AG04450 (cell line): ENCODE measurements around the gene PMP22. TPM values are rescaled to one million over a fixed set of nuclear protein-coding genes. Genes with fewer than 3 reads are reported as not detected.

Experiments
- CTCF ChIA-PET: fragments of 300-600, 350-600 bp; formaldehyde crosslinking; extraction: SDS; loops from one replicate; lab custom pipeline; 2022; ENCODE audit warnings: antibody characterized with exemption, inconsistent platforms; lab: Charles Lee
- POLR2A ChIA-PET: fragments of 350-600 bp; formaldehyde crosslinking; extraction: SDS; loops from one replicate; lab custom pipeline; 2021; ENCODE audit warnings: antibody characterized with exemption, inconsistent platforms; lab: Yijun Ruan, JAX
- DNase-seq: peaks from one replicate; pipeline ENCODE4 v3.0.0-alpha.2; 2011; ENCODE audit warnings: low read depth, low spot score
- H3K27ac ChIP-seq: one replicate; pipeline ENCODE4 v1.5.1; 2012; ENCODE audit warnings: low read depth, low read length, control low read depth
- H3K27me3 ChIP-seq: one replicate; pipeline ENCODE4 v1.6.0; 2012; ENCODE audit warnings: low read length; ENCODE audit not compliant: control insufficient read depth, insufficient read depth
- H3K4me3 ChIP-seq: 2 replicates; pipeline ENCODE4 v1.5.1; 2011; ENCODE audit warnings: mild to moderate bottlenecking, low read depth, low read length, control low read depth
- H3K9me3 ChIP-seq: 2 replicates; pipeline ENCODE4 v1.5.1; 2012; ENCODE audit warnings: low read length; ENCODE audit not compliant: control insufficient read depth, insufficient read depth
- polyA plus RNA-seq: library from polyadenylated mRNA; depleted of rRNA; stranded (reverse); fragments of >200 nt; gene quantifications from 2 replicates; pipeline ENCODE4 v1.2.3, GENCODE V29; 2011
- TF ChIP-seq, protein P1 (sequence below): IDR thresholded peaks from 2 replicates; pipeline ENCODE4 v1.5.1; 2011; ENCODE audit warnings: low read depth, low read length, control low read depth, inconsistent platforms

Gene PMP22
- polyA plus RNA-seq, 1 experiment: 204 TPM

DNA sequence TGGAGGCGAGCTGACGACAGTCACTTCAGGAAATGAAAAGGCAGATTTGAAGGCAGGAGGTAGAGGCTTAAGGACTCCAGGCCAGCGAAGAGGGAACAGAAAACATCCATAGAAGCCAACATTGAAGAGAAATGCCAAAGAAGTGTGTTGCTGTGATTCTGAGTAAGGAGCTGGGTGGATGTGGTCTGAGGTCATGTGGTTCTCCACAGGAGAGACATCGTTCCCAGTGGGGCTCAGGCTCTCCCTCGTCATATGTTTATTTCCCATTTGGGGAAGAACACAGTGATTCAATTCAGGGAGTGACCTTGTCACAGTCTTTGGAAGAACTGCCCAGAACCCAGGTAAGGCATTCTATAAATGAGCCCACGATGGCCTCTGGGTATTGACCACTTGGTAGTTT is 6.6 kb upstream of the PMP22 start:
- Histone ChIP-seq H3K27ac (no peak overlapping the region), H3K4me3 (no peak overlapping the region), H3K9me3 (no peaks in the 10 kb centered on the region; the same call in 1 of the 2 replicates), H3K27me3 (peaks cover 3% of the 10 kb centered on the region)
- ChIA-PET CTCF (interaction anchor here (0.7 to 2.1 kb wide), 3 partner anchors 15 to 232 kb away, joined by 3 to 9 read pairs (median 7); no protein-coding TSS in a partner anchor), POLR2A (interaction anchor here (2.3 to 2.6 kb wide), 2 partner anchors 9 to 161 kb away, joined by 8 to 13 read pairs; no protein-coding TSS in a partner anchor)
- no peak for DNase-seq
- TF ChIP-seq, protein P1, sequence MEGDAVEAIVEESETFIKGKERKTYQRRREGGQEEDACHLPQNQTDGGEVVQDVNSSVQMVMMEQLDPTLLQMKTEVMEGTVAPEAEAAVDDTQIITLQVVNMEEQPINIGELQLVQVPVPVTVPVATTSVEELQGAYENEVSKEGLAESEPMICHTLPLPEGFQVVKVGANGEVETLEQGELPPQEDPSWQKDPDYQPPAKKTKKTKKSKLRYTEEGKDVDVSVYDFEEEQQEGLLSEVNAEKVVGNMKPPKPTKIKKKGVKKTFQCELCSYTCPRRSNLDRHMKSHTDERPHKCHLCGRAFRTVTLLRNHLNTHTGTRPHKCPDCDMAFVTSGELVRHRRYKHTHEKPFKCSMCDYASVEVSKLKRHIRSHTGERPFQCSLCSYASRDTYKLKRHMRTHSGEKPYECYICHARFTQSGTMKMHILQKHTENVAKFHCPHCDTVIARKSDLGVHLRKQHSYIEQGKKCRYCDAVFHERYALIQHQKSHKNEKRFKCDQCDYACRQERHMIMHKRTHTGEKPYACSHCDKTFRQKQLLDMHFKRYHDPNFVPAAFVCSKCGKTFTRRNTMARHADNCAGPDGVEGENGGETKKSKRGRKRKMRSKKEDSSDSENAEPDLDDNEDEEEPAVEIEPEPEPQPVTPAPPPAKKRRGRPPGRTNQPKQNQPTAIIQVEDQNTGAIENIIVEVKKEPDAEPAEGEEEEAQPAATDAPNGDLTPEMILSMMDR: no peak

DNA sequence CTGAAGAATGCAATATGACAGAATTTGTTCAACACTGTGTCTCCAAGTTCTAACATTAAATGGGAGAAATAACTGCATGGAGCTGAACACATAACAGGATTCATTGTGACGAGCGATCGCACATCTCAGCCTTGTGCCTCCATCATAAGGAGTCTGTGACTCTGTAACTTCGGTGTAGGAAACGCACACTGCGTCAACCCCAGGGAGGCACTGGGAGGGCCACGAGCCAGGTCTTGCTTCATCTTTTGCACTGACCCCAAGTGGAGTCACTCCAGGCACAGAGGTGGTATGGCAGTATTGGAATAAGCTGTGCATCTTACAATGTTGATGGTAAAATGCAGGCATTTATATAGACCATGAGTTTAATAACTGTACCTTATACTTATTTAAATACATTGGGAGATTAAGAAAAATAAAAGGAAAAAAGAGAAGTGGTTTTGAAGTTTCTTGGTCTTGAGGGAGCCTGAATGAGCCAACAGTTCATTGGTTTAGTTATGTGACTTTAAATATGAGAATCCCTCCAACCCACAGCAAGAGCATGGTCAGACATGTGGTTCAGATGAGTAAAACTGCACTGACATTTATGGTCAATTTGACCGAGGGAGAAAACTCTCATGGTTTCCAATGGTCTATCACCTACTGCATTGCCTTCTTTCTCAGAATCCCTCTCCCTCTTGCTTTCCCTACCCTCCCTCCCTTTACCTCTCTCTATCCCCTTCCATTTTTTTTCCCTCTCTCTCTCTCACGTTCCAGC is 5.7 kb upstream of the PMP22 start:
- no peak for DNase-seq
- no peaks in the 10 kb centered on the region; the same call in 1 of the 2 replicates for H3K9me3 ChIP-seq
- POLR2A ChIA-PET: no interaction called here
- CTCF ChIA-PET: interaction anchor here (0.7 kb wide), 1 partner anchor 48 kb away, joined by 3 read pairs; no protein-coding TSS in a partner anchor
- peaks cover 5% of the 10 kb centered on the region for H3K27me3 ChIP-seq
- H3K27ac ChIP-seq: no peak overlapping the region
- H3K4me3 ChIP-seq: no peak overlapping the region
- TF ChIP-seq, protein P1: no peak

DNA sequence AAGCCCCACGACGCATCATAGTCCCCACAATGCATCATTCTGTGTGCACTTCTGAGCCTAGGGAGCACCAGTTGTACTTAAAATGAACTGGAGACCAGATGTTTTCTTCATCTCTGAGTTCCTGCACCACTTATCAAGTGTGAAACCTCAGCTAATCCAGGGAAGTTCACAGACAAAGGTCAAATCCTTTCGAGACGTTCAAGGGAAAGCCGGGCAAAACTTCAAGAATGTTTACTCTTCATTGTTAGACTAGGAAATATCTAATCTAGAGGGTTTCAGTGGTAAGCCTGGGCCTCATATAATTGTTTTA is 4.6 kb upstream of the PMP22 start:
- no peak overlapping the region for H3K4me3 ChIP-seq
- ChIA-PET CTCF (no interaction called here), POLR2A (no interaction called here)
- no peak overlapping the region for H3K27ac ChIP-seq
- peaks cover 7% of the 10 kb centered on the region for H3K27me3 ChIP-seq
- DNase-seq: no peak
- TF ChIP-seq, protein P1: no peak
- no peaks in the 10 kb centered on the region; the same call in 1 of the 2 replicates for H3K9me3 ChIP-seq

DNA sequence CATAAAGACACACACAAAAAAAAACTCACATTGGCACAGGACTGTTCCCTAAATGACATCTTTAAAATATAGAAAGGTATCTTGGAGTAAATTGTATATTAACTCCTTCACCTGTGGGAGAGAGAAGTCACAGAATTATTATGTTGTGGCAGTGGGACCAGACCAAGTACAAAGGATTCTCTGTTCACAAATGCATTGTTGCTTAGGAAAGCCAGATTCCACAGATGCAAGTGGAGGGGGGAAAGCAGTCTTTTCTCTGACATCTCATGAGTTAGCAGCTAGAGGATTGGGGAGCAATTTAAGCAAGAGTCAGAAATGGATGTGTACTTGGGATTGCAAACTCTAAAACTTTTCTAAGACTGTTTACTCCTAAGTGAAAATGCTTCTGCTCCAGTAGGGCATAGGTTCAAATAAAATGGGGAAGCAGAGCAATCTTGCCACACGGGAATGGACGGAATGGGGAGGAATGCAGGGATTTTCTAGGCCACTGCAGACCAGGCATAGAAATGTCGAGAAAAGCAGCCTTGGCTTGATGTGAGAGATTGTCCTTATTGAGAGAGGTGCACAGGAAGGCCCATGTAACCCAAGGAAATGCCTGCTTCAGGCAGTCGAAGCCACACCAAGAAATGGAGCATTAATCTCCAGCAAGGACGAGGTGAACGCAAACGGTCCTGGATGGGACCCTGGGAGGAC is 4.1 kb upstream of the PMP22 start:
- Histone ChIP-seq H3K27me3 (peaks cover 7% of the 10 kb centered on the region), H3K27ac (no peak overlapping the region), H3K4me3 (no peak overlapping the region), H3K9me3 (no peaks in the 10 kb centered on the region; the same call in 1 of the 2 replicates)
- ChIA-PET POLR2A (no interaction called here), CTCF (no interaction called here)
- TF ChIP-seq, protein P1: no peak
- DNase-seq: no peak

DNA sequence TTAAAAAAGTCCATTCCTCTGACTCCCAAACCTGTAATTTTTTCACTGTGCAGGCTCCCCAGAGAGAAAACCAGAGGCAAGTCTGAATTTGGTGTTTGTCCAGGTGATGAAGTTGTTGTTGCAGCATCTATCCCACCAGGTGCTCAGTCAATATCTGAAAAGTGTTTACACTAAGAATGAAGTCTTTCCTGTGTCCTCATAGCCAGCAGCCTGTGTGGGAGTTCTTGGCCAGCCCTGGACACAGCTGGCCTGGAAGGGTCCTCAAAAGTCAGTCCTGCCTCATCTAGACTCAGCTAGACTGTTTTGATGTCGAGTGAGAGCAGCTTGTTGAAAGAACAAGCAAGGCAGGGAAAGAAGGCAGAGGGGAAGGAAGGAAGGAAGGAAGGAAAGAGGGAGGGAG is 3.3 kb upstream of the PMP22 start:
- peaks cover 7% of the 10 kb centered on the region for H3K27me3 ChIP-seq
- CTCF ChIA-PET: interaction anchor here (0.6 kb wide), 1 partner anchor 38 kb away, joined by 6 read pairs; no protein-coding TSS in a partner anchor
- POLR2A ChIA-PET: no interaction called here
- H3K9me3 ChIP-seq: no peaks in the 10 kb centered on the region
- no peak overlapping the region for H3K27ac ChIP-seq
- no peak for DNase-seq
- no peak overlapping the region for H3K4me3 ChIP-seq
- TF ChIP-seq, protein P1: no peak
